ENCODE measurements around the gene ZSCAN5C. TPM values are rescaled to one million over a fixed set of nuclear protein-coding genes. Genes with fewer than 3 reads are reported as not detected.
"Not testable (repeated sequence)": the region's sequence is repeated elsewhere in the genome, so short reads cannot be mapped to it uniquely, and the experiment has no call there.

Gene ZSCAN5C
- total RNA-seq, 1 donor, result not detected

- H3K4me3 ChIP-seq (ENCODE audit: low read depth, low read length), result no peak overlapping the region
- DNase-seq (ENCODE audit: low read depth), result no peak
- no peak for TF ChIP-seq CTCF (IDR thresholded peaks at IDR 0.05; ENCODE audit: insufficient read depth, low read depth, low read length)
These were observed 31.8 kb upstream of the ZSCAN5C start for GRCh38 chr19:56170261-56170660.

GRCh38 chr19:56174086-56174485, 28.0 kb upstream of the ZSCAN5C start:
- DNase-seq (ENCODE audit: low read depth), result no peak
- H3K4me3 ChIP-seq (ENCODE audit: low read depth, low read length), result no peak overlapping the region
- no peak for TF ChIP-seq CTCF (IDR thresholded peaks at IDR 0.05; ENCODE audit: insufficient read depth, low read depth, low read length)

DNA sequence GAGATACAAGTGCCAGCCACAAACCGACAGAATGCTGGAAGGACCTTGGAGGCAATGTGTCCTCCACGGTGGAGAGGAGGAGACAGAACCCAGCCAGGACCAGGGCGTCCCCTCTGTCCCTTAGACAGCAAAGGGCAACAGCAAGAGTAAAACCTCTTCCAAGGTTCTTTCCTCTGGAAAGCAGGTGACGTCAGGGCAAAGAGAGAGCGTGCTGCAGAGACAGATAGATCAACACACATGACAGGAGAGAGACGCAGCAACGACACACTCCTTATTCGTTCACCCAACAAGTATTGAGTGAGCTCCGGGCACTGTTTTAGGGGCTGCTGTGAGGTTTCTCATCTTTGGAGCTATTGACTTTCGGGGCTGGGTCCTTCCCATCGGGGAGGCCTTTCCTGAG, 27.5 kb upstream of the ZSCAN5C start:
- no peak overlapping the region for H3K4me3 ChIP-seq (ENCODE audit: low read depth, low read length)
- TF ChIP-seq CTCF (IDR thresholded peaks at IDR 0.05; ENCODE audit: insufficient read depth, low read depth, low read length), result no peak
- DNase-seq (ENCODE audit: low read depth), result no peak

DNA sequence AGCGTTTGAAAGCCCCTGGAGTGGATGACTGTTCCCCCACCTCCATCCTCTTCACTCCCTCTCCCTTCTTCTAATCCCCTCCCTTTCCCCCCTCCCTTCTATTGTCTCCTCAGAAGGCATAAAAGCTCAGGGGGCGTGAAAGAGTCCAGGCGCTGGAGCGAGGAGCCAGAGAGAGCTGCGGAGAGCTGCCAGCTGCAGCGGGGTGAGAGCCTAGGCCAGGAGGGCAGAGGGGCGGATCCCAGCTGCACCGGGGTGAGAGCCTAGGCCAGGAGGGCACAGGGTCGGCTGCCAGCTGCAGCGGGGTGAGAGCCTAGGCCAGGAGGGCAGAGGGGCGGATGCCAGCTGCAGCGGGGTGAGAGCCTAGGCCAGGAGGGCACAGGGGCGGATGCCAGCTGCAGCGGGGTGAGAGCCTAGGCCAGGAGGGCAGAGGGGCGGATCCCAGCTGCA, 26.2 kb upstream of the ZSCAN5C start, which contains the start of gene GALP:
TSS of gene GALP (plus strand) at position 148 of the 447 bp plus-strand sequence. CDS start 1,101 bp downstream, outside the sequence.
- not testable (repeated sequence) for DNase-seq (ENCODE audit: low read depth); H3K4me3 ChIP-seq (ENCODE audit: low read depth, low read length)

DNA sequence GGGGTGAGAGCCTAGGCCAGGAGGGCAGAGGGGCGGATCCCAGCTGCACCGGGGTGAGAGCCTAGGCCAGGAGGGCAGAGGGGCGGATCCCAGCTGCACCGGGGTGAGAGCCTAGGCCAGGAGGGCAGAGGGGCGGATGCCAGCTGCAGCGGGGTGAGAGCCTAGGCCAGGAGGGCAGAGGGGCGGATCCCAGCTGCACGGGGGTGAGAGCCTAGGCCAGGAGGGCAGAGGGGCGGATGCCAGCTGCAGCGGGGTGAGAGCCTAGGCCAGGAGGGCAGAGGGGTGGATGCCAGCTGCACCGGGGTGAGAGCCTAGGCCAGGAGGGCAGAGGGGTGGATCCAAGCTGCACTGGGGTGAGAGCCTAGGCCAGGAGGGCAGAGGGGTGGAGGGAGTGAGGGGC, 25.8 kb upstream of the ZSCAN5C start:
- H3K4me3 ChIP-seq (ENCODE audit: low read depth, low read length); DNase-seq (ENCODE audit: low read depth): not testable (repeated sequence)

- DNase-seq (ENCODE audit: low read depth), result no peak
- no peak for TF ChIP-seq CTCF (IDR thresholded peaks at IDR 0.05; ENCODE audit: insufficient read depth, low read depth, low read length)
- H3K4me3 ChIP-seq (ENCODE audit: low read depth, low read length), result no peak overlapping the region
These were observed 25.2 kb upstream of the ZSCAN5C start for GRCh38 chr19:56176881-56177280.

GRCh38 chr19:56177564-56178243, 24.4 kb upstream of the ZSCAN5C start:
- DNase-seq (ENCODE audit: low read depth), result no peak
- H3K4me3 ChIP-seq (ENCODE audit: low read depth, low read length), result no peak overlapping the region
- TF ChIP-seq CTCF (IDR thresholded peaks at IDR 0.05; ENCODE audit: insufficient read depth, low read depth, low read length), result no peak

DNA sequence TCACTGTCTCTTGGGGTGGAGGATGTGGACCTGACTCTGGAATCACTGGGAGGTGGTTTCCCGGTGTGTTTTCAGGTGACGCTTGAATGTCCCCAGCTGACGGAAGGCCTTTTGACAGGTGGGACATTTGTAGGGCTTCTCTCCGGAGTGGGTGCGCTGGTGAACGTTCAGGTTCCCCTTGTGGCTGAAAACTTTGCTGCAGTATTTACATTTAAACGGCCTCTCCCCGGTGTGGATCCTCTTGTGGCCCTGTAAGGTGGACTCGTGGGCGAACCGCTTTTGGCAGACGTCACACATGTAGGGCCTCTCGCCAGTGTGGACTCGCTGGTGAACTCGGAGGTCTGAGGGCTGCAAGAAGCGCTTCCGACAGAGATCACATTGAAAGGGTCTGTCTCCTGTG, 12.3 kb upstream of the ZSCAN5C start:
- DNase-seq (ENCODE audit: low read depth), result no peak
- no peak overlapping the region for H3K4me3 ChIP-seq (ENCODE audit: low read depth, low read length)
- TF ChIP-seq CTCF (IDR thresholded peaks at IDR 0.05; ENCODE audit: insufficient read depth, low read depth, low read length), result no peak

All from fibroblast of villous mesenchyme (primary cell).